GM20431 (cell line): ENCODE results near the gene CFAP43.

Source experiments
- in situ Hi-C: fragments of 300-500 bp; cut with MseI, MboI; formaldehyde crosslinking; loops from one replicate; pipeline ENCODE4 v1.15.0; 2020; ENCODE audit warnings: low sequenced_read_pairs; ENCODE audit not compliant: unreplicated experiment

Gene CFAP43

DNA sequence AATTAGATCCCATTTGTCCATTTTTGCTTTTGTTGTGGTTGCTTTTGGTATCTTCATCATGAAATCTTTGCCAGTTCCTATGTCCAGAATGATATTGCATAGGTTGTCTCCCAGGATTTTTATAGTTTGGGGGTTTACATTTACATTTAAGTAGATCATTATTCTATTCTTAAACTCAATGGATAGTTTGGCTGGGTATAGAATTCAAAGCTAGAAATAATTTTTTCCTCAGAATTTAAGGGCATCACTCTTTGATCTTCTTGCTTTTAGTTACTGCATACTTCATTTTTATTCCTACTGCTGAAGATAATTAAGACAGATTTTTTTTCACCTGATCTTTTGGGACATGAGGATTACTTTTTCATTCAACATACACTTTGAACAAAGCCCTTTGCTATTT, 80.4 kb downstream of the CFAP43 start:
- in situ Hi-C loops = no loop called here

- in situ Hi-C loops = no loop called here
Observed at GRCh38 chr10:104150139-104150538, 82.0 kb downstream of the CFAP43 start.

DNA sequence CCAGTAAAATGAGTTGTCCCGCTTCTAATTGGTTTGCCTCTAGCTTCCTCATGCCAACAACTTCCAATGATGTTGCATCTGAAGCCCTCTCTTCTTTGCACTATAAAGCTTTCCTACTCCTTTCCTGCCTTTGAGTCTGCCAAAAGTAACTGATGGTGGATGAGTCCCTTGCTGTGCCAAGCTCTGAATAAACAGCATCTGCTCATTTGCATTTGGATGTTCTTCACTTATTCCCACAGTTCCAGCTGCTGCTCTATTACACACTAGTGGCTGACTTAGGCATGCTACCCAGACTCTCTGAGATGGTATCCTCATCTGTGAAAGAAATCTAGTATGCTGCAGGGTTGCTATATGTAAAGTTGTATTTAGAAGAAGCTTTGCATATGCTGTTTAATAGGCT, 85.3 kb downstream of the CFAP43 start:
- in situ Hi-C loops = no loop called here

GRCh38 chr10:104144931-104145330, 87.2 kb downstream of the CFAP43 start:
- in situ Hi-C loops = no loop called here

- in situ Hi-C loops = no loop called here
Observed at GRCh38 chr10:104143829-104144228, 88.3 kb downstream of the CFAP43 start.

GRCh38 chr10:104142081-104142480, 90.1 kb downstream of the CFAP43 start:
- in situ Hi-C loops = no loop called here

- in situ Hi-C loops = no loop called here
Observed at GRCh38 chr10:104139221-104139620, 92.9 kb downstream of the CFAP43 start.

DNA sequence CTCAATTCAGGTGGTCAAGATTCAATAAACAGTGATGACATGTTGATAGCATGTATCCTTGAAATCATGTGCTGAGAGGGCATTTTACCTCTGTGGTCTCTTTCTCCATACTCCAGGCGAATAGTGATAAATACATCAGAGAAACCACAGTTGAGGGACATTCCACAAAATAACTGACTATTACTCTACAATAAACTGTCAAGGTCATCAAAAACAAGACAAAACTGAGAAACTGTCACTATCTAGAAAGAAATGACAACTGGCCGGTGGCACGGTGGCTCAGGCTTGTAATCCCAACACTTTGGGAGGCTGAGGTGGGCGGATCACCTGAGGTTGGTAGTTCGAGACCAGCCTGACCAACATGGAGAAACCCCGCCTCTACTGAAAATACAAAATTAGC, 94.0 kb downstream of the CFAP43 start:
- in situ Hi-C loops = no loop called here

- in situ Hi-C loops = no loop called here
Observed at GRCh38 chr10:104130041-104130440, 102.1 kb downstream of the CFAP43 start.

DNA sequence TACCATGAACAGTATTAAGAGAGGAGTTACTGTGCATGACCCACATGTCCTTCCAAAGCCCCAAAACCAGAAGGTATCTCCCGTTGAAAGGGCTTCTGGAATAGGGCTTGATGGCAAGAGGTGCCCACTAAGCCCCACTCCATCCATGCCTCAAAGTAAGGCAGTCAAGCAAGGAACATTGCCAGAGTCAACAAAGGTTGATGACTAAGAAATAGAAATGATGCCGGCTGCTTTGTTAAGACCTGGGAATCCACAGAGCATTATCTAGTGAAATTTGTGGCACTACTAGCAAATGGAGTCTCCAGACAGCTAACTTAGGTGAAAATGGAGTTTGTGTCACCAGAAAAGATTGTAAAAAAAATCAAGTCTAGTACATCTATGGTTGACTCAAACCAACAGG, 104.0 kb downstream of the CFAP43 start:
- in situ Hi-C loops = no loop called here

DNA sequence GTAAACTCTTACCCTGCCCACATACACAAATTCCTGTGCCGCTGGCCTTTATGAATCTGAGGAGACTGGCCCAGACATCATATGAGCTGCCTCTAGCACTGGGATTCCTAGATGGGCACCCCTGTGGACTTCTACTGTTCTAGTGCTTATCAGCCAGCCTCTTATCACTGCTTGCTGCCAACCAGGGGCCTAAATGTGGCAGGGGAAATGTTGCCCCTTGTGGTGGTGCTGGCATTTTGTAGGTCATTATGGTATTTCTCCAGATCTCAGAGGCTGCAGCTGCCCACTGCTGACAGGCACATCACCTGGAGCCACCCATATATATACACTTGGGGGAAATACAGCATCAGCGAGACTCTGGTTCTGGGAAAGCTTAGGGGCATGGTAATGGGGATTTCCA, 104.8 kb downstream of the CFAP43 start:
- in situ Hi-C loops = no loop called here

- in situ Hi-C loops = no loop called here
Observed at GRCh38 chr10:104123397-104123796, 108.8 kb downstream of the CFAP43 start.

DNA sequence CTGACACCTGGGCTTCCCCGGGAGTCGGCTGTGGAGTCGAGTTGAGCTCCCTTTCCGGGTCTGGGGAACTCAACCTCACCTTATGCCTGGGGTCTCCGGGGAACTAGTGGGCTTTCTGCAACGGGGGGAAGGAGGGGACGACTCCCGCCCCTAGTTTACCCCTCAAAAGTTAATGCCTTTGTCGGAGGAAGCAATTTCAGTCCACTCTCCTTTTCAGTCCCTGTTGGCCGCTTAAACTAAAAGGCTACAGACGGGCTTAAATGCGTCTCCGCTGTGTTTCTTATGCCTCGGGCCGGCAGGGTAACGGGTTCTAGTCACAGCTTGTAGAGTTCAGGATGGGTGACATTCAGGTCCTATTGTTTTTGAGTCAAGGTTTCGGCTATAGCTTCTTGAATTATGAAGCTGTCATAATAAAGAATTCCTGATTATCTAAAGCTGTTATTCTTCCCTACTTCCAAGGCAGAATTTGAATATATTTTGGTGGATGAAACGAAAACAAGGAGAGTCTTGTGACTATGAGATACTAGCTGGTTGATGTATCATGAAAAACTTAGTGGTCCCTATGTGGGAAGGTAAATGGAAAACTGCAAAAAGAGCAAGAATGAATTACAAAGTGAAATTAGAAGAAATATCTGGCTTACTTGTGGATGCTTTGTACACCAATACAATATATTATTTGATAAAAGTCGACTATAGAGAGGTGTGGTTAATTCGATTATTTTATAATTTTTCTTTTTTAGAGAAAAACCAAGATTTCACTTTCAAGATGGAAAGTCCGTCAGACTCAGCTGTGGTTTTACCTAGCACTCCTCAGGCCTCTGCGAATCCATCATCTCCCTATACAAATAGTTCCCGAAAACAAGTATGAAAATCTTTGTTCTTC, 109.7 kb downstream of the CFAP43 start:
- in situ Hi-C loops = no loop called here

GRCh38 chr10:104121485-104122224, 110.5 kb downstream of the CFAP43 start, which contains the start of gene SFR1:
Gene SFR1, plus strand, starts transcription at chr10:104122171. Its CDS starts 13 bp downstream, at chr10:104122184.
- in situ Hi-C loops = no loop called here

- in situ Hi-C loops = no loop called here
Observed at GRCh38 chr10:104120903-104121484, 111.2 kb downstream of the CFAP43 start.

GRCh38 chr10:104120512-104120902, 111.7 kb downstream of the CFAP43 start:
- in situ Hi-C loops = no loop called here

GRCh38 chr10:104119996-104120395, 112.2 kb downstream of the CFAP43 start:
- in situ Hi-C loops = no loop called here

DNA sequence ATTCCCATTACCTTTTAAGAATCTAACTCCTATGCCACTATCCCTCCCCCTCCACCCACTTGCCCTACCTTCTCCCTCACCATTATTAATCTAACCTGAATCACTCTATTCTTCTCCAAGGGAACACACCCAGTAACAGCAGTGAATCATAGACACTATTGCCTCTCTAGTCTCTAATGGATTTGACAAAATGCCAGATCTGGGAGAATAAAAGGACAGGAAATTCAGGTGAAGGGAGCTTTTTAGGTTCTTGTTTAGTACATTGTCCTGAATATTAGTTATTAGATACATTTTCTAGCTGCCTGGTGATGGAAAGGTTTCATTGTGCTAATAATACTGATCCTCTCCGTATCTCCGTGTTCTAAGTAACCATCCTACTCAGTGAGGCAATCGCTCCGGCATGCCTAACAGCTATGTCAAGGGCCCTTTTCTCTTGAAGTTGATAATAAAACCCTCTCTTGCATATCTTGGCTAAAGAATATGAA, 114.3 kb downstream of the CFAP43 start:
- in situ Hi-C loops = no loop called here

- in situ Hi-C loops = no loop called here
Observed at GRCh38 chr10:104113376-104113956, 118.7 kb downstream of the CFAP43 start.

- in situ Hi-C loops = no loop called here
Observed at GRCh38 chr10:104109908-104110662, 122.1 kb downstream of the CFAP43 start.
